H1 (cell line): ENCODE data around the gene PTPN18. TPM values are rescaled to one million over a fixed set of nuclear protein-coding genes. Genes with fewer than 3 reads are reported as not detected.

Experiments used
- CTCF ChIA-PET: fragments of 300-600 bp; sonication (Branson Sonifier 250); formaldehyde crosslinking; loops from one replicate; lab custom pipeline; 2021; ENCODE audit not compliant: partially characterized antibody; lab: Charles Lee
- POLR2A ChIA-PET: fragments of 300-600 bp; sonication (Branson Sonifier 250); formaldehyde crosslinking; loops from one replicate; lab custom pipeline; 2021; ENCODE audit warnings: inconsistent platforms; ENCODE audit not compliant: partially characterized antibody; lab: Charles Lee
- DNase-seq, 2 experiments: peaks; one replicate each; pipeline versions ENCODE4 v3.0.0 to v3.0.0-alpha.2; 2010 to 2022; ENCODE audit warnings: low spot score in 2 of 2, low read depth in 1 of 2, mixed read lengths in 1 of 2
- FAIRE-seq: peaks from 2 replicates; lab custom pipeline; 2011; peaks lifted over from hg19 to GRCh38; lab: Jason Lieb, UNC
- H2AFZ ChIP-seq: 2 replicates; pipeline ENCODE4 v1.8.1; 2012; ENCODE audit warnings: low read length, inconsistent platforms
- H2AK5ac ChIP-seq: 2 replicates; pipeline ENCODE4 v1.6.1; 2013; ENCODE audit warnings: low read depth, low read length
- H2BK120ac ChIP-seq: replicated peaks from 2 replicates; pipeline ENCODE3; 2013; ENCODE audit warnings: low read depth, low read length, inconsistent platforms
- H2BK12ac ChIP-seq: 2 replicates; pipeline ENCODE4 v1.6.1; 2013; ENCODE audit warnings: low read depth, low read length
- H2BK15ac ChIP-seq: 2 replicates; pipeline ENCODE4 v1.6.1; 2013; ENCODE audit warnings: low read length
- H2BK20ac ChIP-seq: 2 replicates; pipeline ENCODE4 v1.6.1; 2013; ENCODE audit warnings: low read length
- H2BK5ac ChIP-seq: 2 replicates; pipeline ENCODE4 v1.6.1; 2013; ENCODE audit warnings: low read depth, low read length
- H3K14ac ChIP-seq: 2 replicates; pipeline ENCODE4 v1.6.1; 2013; ENCODE audit warnings: inconsistent platforms; ENCODE audit not compliant: insufficient read length
- H3K18ac ChIP-seq: 2 replicates; pipeline ENCODE4 v1.6.1; 2013; ENCODE audit warnings: low read length; ENCODE audit errors: extremely low read depth
- H3K23ac ChIP-seq: 2 replicates; pipeline ENCODE4 v1.6.1; 2013; ENCODE audit warnings: inconsistent platforms; ENCODE audit not compliant: insufficient read length
- H3K23me2 ChIP-seq: 2 replicates; pipeline ENCODE4 v1.6.1; 2013; ENCODE audit warnings: low read depth, low read length
- H3K27ac ChIP-seq: 2 replicates; pipeline ENCODE4 v1.6.1; 2011; ENCODE audit warnings: low read depth, low read length, inconsistent platforms
- H3K27me3 ChIP-seq, 4 experiments: replicated peaks in 1 of 4; 1 replicate in 1 of 4; 2 replicates in 3 of 4; pipeline versions ENCODE4 v1.6.1 to v1.8.1; 2011 to 2013; ENCODE audit warnings: low read length in 3 of 4, mild to moderate bottlenecking in 3 of 4, inconsistent platforms in 2 of 4, mixed read lengths in 2 of 4, moderate library complexity in 1 of 4; ENCODE audit not compliant: control insufficient read depth in 3 of 4, insufficient read depth in 3 of 4; ENCODE audit errors: extremely low read depth in 1 of 4
- H3K36me3 ChIP-seq, 4 experiments: 2 replicates each; pipeline versions ENCODE4 v1.6.1 to v1.8.1; 2011 to 2013; ENCODE audit warnings: mild to moderate bottlenecking in 4 of 4, low read length in 3 of 4, moderate library complexity in 2 of 4, control low read depth in 1 of 4, inconsistent platforms in 1 of 4; ENCODE audit not compliant: insufficient read depth in 4 of 4, control insufficient read depth in 2 of 4
- H3K4ac ChIP-seq: replicated peaks from 2 replicates; pipeline ENCODE3; 2013; ENCODE audit warnings: low read length, low read depth, mixed read lengths, inconsistent platforms; ENCODE audit not compliant: insufficient read length
- H3K4me1 ChIP-seq, 4 experiments: replicated peaks in 1 of 4; 1 replicate in 1 of 4; 2 replicates in 3 of 4; pipeline versions ENCODE4 v1.6.1 to v1.8.1; 2011 to 2013; ENCODE audit warnings: low read length in 3 of 4, inconsistent platforms in 2 of 4, mixed read lengths in 1 of 4; ENCODE audit not compliant: insufficient read depth in 4 of 4, control insufficient read depth in 3 of 4
- H3K4me2 ChIP-seq, 2 experiments: 2 replicates each; pipeline versions ENCODE4 v1.6.1 to v1.8.1; 2011 to 2013; ENCODE audit warnings: low read depth in 2 of 2, low read length in 2 of 2, control low read depth in 1 of 2, inconsistent platforms in 1 of 2, mild to moderate bottlenecking in 1 of 2; ENCODE audit not compliant: insufficient read depth in 1 of 2
- H3K4me3 ChIP-seq, 4 experiments: fragments of 200-600, 300-600 bp in 1 of 4; sonication (generic), shearing (Covaris generic), sonication (Bioruptor Twin) in 1 of 4; 2 replicates each; pipeline versions ENCODE4 v1.5.1 to v1.8.1; 2011 to 2016; ENCODE audit warnings: low read length in 4 of 4, low read depth in 3 of 4, control low read depth in 2 of 4, inconsistent platforms in 2 of 4, mild to moderate bottlenecking in 2 of 4, mixed read lengths in 1 of 4, moderate library complexity in 1 of 4; ENCODE audit not compliant: insufficient read depth in 2 of 4; ENCODE audit errors: extremely low read depth in 1 of 4
- H3K56ac ChIP-seq: replicated peaks from 2 replicates; pipeline ENCODE3; 2013; ENCODE audit warnings: low read depth, mild to moderate bottlenecking, mixed read lengths, low read length, inconsistent platforms; ENCODE audit not compliant: insufficient read length
- H3K79me1 ChIP-seq: 2 replicates; pipeline ENCODE4 v1.6.1; 2013; ENCODE audit warnings: low read depth, low read length, control low read depth
- H3K79me2 ChIP-seq, 2 experiments: 2 replicates each; pipeline versions ENCODE4 v1.6.1 to v1.8.1; 2012 to 2013; ENCODE audit warnings: low read length in 2 of 2, mild to moderate bottlenecking in 2 of 2, inconsistent platforms in 1 of 2; ENCODE audit not compliant: insufficient read depth in 2 of 2, control insufficient read depth in 1 of 2
- H3K9ac ChIP-seq, 4 experiments: replicated peaks in 1 of 4; 1 replicate in 1 of 4; 2 replicates in 3 of 4; pipeline versions ENCODE4 v1.6.1 to v1.8.1; 2011 to 2013; ENCODE audit warnings: low read depth in 3 of 4, low read length in 3 of 4, control low read depth in 2 of 4, mild to moderate bottlenecking in 2 of 4, moderate library complexity in 2 of 4, inconsistent platforms in 1 of 4; ENCODE audit errors: extremely low read depth in 1 of 4
- H3K9me3 ChIP-seq, 2 experiments: 2 replicates each; pipeline versions ENCODE4 v1.6.1 to v1.8.1; 2012 to 2013; ENCODE audit warnings: mild to moderate bottlenecking in 2 of 2, moderate library complexity in 2 of 2, control low read depth in 1 of 2, inconsistent platforms in 1 of 2, low read depth in 1 of 2, low read length in 1 of 2, mixed read lengths in 1 of 2; ENCODE audit not compliant: insufficient read depth in 2 of 2
- H4K20me1 ChIP-seq, 2 experiments: replicated peaks in 1 of 2; 2 replicates each; pipeline versions ENCODE3 to v1.8.1; 2011 to 2013; ENCODE audit warnings: inconsistent platforms in 2 of 2, low read length in 2 of 2, mild to moderate bottlenecking in 1 of 2; ENCODE audit not compliant: insufficient read depth in 2 of 2, control insufficient read depth in 1 of 2
- H4K5ac ChIP-seq: 2 replicates; pipeline ENCODE4 v1.6.1; 2013; ENCODE audit warnings: low read length, low read depth, mixed read lengths, inconsistent platforms; ENCODE audit not compliant: insufficient read length
- H4K8ac ChIP-seq: 2 replicates; pipeline ENCODE4 v1.8.0; 2013; ENCODE audit warnings: mild to moderate bottlenecking, moderate library complexity, low read length, inconsistent platforms; ENCODE audit not compliant: insufficient read depth; ENCODE audit errors: extremely low read depth
- H4K91ac ChIP-seq: replicated peaks from 2 replicates; pipeline ENCODE3; 2013; ENCODE audit warnings: low read length, mixed read lengths, inconsistent platforms; ENCODE audit not compliant: insufficient read length
- BRCA1 ChIP-seq: IDR thresholded peaks from 2 replicates; pipeline ENCODE4 v1.6.1; 2012; ENCODE audit warnings: low read depth, low read length, improper control_type of control experiment
- KDM1A ChIP-seq: fragments of 200-600, 300-600 bp; sonication (generic); IDR thresholded peaks from 2 replicates; pipeline ENCODE4 v1.7.1; 2016; ENCODE audit warnings: mild to moderate bottlenecking, low read length, borderline replicate concordance
- MAFK ChIP-seq: IDR thresholded peaks from 2 replicates; pipeline ENCODE4 v1.6.1; 2012; ENCODE audit warnings: low read depth, mild to moderate bottlenecking, improper control_type of control experiment, low read length
- RFX5 ChIP-seq: IDR thresholded peaks from 2 replicates; pipeline ENCODE4 v1.6.1; 2011; ENCODE audit warnings: low read depth, low read length, improper control_type of control experiment, borderline replicate concordance
- SP4 ChIP-seq: IDR thresholded peaks from 2 replicates; pipeline ENCODE4 v1.6.1; 2012; ENCODE audit warnings: low read length, inconsistent platforms
- SUZ12 ChIP-seq: fragments of 200-600 bp; sonication (generic); IDR thresholded peaks from 2 replicates; pipeline ENCODE4 v1.6.1; 2012; ENCODE audit warnings: mild to moderate bottlenecking, inconsistent platforms, low read length, moderate library complexity, mixed read lengths
- WGBS, 2 experiments: shearing (Covaris generic) in 1 of 2; methylation state at CpG; one replicate each; pipeline versions ENCODE4 v1.1.6 to v1.1.7; 2013 to 2015; ENCODE audit warnings: low lambda C conversion rate in 2 of 2, mixed read lengths in 2 of 2, inconsistent platforms in 1 of 2, low coverage in 1 of 2, missing lambda C conversion rate in 1 of 2; ENCODE audit not compliant: insufficient replicate concordance in 2 of 2, insufficient coverage in 1 of 2, insufficient read length in 1 of 2; ENCODE audit errors: extremely low coverage in 1 of 2, missing lambda C conversion rate in 1 of 2; 5-methylcytosine and 5-hydroxymethylcytosine counted together
- polyA plus RNA-seq, 7 experiments: library from polyadenylated mRNA; depleted of rRNA in 3 of 7; stranded (reverse) in 5 of 7; unstranded in 2 of 7; fragments of >200 nt in 5 of 7; fragments of 200-250 nt in 2 of 7; gene quantifications; 1 replicate in 5 of 7; 2 replicates in 1 of 7; 4 replicates in 1 of 7; pipeline versions ENCODE4 v1.2.1 to v1.2.3, GENCODE V29; 2011 to 2013; ENCODE audit warnings: missing spikeins in 2 of 7, mixed read lengths in 2 of 7
- total RNA-seq: library from RNA; stranded (reverse); fragmentation: NEBNext Ultra II Directional; extraction: Animal tissue kit (Norgen Biotek cat#: 25700); gene quantifications from 2 replicates; pipeline ENCODE4 v1.2.1, GENCODE V29; 2021
- TF ChIP-seq, protein P1 (sequence below): IDR thresholded peaks from 2 replicates; pipeline ENCODE4 v1.6.1; 2011; ENCODE audit warnings: low read depth, mild to moderate bottlenecking, low read length; ENCODE audit not compliant: insufficient read depth

The PTPN18 gene
- total and polyA plus RNA-seq, 2 of the 8 experiments (the other 6 are each of a cell fraction or from before 2014, with no cell fraction given): 13.2 to 14.7 TPM

DNA sequence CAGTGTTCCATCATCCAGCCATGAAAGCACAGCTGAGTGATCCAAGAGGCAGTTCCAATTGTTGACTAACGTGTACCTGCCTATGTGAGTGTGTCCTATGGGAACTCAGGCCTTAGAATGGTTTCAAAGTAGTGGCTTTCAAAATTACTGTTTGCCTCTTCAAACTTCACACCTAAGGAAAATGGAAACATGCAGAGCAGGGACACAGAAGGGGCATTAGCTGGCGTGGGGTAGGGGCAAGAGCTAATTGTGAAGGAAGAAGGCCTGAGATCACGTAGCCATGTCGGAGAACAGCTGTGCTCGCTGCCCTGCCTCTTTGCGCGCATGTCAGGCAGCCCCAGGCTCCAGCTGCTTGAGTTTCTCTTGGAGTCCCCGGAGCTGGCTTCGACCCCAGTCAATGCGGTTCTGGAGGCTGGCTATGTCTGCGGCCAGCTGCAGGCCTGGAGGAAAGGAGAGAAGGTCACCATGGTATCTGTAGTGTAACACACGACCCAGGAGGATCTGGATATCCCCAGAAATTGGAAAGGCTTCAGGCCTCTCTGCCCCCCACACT lies 17.0 kb upstream of the PTPN18 start:
- POLR2A ChIA-PET: interaction anchor here (1.3 kb wide), 1 partner anchor 9 kb away, joined by 3 read pairs; no protein-coding TSS in a partner anchor
- no peak overlapping the region for H3K4me3 ChIP-seq
- no peak overlapping the region for H2AFZ ChIP-seq
- H2BK12ac ChIP-seq: no peak overlapping the region
- H2BK15ac ChIP-seq: no peak overlapping the region
- H3K14ac ChIP-seq: no peak overlapping the region
- no peak overlapping the region for H3K4ac ChIP-seq
- no peak overlapping the region for H3K9ac ChIP-seq
- H3K79me1 ChIP-seq: peaks cover 2% of the 10 kb centered on the region; the same call in 1 of the 2 replicates
- H3K9me3 ChIP-seq: no peaks in the 10 kb centered on the region
- H4K8ac ChIP-seq: no peak overlapping the region
- no peak overlapping the region for H2BK120ac ChIP-seq
- H3K79me2 ChIP-seq: peaks cover 0 to 11% of the 10 kb centered on the region in 2 experiments; a peak in 2 of 4 replicates
- H3K56ac ChIP-seq: no peak overlapping the region
- H2BK5ac ChIP-seq: no peak overlapping the region
- FAIRE-seq (no peak), DNase-seq (no peak)
- H3K36me3 ChIP-seq: peaks cover 0 to 3% (median under 1%) of the 10 kb centered on the region in 4 experiments; a peak in 1 of 8 replicates
- H3K23me2 ChIP-seq: no peaks in the 10 kb centered on the region
- H4K91ac ChIP-seq: no peak overlapping the region
- peaks cover 0 to 5% (median 4%) of the 10 kb centered on the region in 4 experiments; a peak in 4 of 7 replicates for H3K4me1 ChIP-seq
- CTCF ChIA-PET: interaction anchor here (1.2 kb wide), 1 partner anchor 34 kb away, joined by 4 read pairs; no protein-coding TSS in a partner anchor
- WGBS, 2 experiments: 94% methylated on average over 12 of the region's 12 CpGs; no CpG with 5 or more reads in 1 of the 2 experiments
- H2BK20ac ChIP-seq: no peak overlapping the region
- no peak overlapping the region for H2AK5ac ChIP-seq
- H3K18ac ChIP-seq: no peak overlapping the region
- no peaks in the 10 kb centered on the region for H3K27me3 ChIP-seq
- H4K5ac ChIP-seq: no peak overlapping the region
- no peak overlapping the region for H3K23ac ChIP-seq
- peaks cover 0 to 2% of the 10 kb centered on the region in 2 experiments for H4K20me1 ChIP-seq
- no peak overlapping the region for H3K27ac ChIP-seq
- H3K4me2 ChIP-seq: no peak overlapping the region
- no peak for TF ChIP-seq BRCA1
- TF ChIP-seq RFX5: no peak
- TF ChIP-seq KDM1A: no peak
- TF ChIP-seq SP4: no peak
- TF ChIP-seq SUZ12: no peak
- TF ChIP-seq, protein P1, sequence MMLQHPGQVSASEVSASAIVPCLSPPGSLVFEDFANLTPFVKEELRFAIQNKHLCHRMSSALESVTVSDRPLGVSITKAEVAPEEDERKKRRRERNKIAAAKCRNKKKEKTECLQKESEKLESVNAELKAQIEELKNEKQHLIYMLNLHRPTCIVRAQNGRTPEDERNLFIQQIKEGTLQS: no peak
- TF ChIP-seq MAFK: no peak
